Mononuclear cell (primary cell): ENCODE data around the gene KIF18B. TPM values are rescaled to one million over a fixed set of nuclear protein-coding genes. Genes with fewer than 3 reads are reported as not detected.
A peak's percentile ranks its signal among the peaks of the same experiment; 100 is the strongest.
"Not testable (repeated sequence)": the region's sequence is repeated elsewhere in the genome, so short reads cannot be mapped to it uniquely, and the experiment has no call there.

Source experiments
- H3K27me3 ChIP-seq: 2 replicates; pipeline ENCODE4 v1.6.0; 2011; ENCODE audit warnings: low read length, control low read depth; ENCODE audit not compliant: insufficient read depth
- H3K4me1 ChIP-seq: 2 replicates; pipeline ENCODE4 v1.5.1; 2011; ENCODE audit warnings: mild to moderate bottlenecking, low read length, control low read depth; ENCODE audit not compliant: insufficient read depth
- H3K4me3 ChIP-seq: 2 replicates; pipeline ENCODE4 v1.5.1; 2011; ENCODE audit warnings: mild to moderate bottlenecking, low read length, moderate library complexity
- H3K9me3 ChIP-seq: 2 replicates; pipeline ENCODE4 v1.5.1; 2011; ENCODE audit warnings: low read depth, mild to moderate bottlenecking, control low read depth, low read length
- total RNA-seq: library from RNA; depleted of rRNA; stranded (reverse); fragments of >200 nt; gene quantifications from one replicate; pipeline ENCODE4 v1.2.3, GENCODE V29; 2012

KIF18B gene
- total RNA-seq, 1 donor: 0.10 TPM

GRCh38 chr17:44959821-44960531 lies 12.4 kb upstream of the KIF18B start:
- no peaks in the 10 kb centered on the region for H3K9me3 ChIP-seq
- no peaks in the 10 kb centered on the region for H3K4me1 ChIP-seq
- H3K4me3 ChIP-seq: no peak overlapping the region
- H3K27me3 ChIP-seq: peaks cover 26% of the 10 kb centered on the region

DNA sequence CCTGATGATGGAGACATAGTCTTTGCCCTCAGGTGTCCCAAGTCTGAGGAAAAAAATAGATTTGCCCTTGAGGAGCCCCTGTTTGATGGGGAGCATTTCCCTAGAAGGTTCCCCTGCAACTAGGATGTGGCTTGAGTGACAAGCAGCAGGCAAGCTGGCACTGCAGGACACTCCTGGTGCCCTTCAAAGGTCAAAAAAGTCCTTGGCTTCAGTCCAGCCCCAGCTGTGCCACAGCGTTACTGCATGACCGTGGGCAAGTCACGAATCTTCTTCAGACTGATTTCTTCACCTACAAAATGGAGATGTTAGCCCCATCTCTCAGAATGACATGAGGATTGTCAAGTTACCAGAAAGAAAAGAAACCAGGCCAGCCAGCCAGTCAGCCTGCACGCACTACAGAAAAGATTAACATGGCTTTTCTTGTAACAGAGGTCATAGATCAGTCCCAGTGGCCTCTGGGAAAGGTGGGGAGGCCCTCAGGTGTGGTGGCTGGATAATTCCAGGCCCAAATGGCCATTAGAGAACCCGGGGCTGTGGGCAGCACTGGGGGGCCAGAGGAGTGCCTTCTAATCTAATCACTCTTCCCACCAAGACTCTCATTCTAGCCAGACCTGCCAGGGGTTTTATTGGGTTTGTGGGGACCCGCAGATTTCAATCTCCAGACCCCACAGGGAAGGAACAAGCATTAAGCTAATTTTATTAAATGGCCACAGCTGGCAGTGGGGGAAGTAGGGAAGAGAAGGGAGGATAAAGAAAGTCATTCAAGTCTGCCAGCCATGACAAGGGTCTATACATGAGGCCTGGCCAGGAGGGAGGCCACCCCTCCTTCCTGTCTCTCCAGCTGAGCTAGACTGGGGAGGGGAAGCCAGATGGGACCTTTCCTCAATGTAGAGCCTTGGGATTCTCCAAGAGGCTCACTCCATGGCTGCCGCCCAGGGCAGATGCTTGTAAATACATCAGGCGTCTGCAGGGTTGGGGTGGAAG lies 9.7 kb upstream of the KIF18B start:
- Histone ChIP-seq H3K9me3 (no peaks in the 10 kb centered on the region), H3K27me3 (peaks cover 22% of the 10 kb centered on the region), H3K4me3 (no peak overlapping the region), H3K4me1 (no peaks in the 10 kb centered on the region)

DNA sequence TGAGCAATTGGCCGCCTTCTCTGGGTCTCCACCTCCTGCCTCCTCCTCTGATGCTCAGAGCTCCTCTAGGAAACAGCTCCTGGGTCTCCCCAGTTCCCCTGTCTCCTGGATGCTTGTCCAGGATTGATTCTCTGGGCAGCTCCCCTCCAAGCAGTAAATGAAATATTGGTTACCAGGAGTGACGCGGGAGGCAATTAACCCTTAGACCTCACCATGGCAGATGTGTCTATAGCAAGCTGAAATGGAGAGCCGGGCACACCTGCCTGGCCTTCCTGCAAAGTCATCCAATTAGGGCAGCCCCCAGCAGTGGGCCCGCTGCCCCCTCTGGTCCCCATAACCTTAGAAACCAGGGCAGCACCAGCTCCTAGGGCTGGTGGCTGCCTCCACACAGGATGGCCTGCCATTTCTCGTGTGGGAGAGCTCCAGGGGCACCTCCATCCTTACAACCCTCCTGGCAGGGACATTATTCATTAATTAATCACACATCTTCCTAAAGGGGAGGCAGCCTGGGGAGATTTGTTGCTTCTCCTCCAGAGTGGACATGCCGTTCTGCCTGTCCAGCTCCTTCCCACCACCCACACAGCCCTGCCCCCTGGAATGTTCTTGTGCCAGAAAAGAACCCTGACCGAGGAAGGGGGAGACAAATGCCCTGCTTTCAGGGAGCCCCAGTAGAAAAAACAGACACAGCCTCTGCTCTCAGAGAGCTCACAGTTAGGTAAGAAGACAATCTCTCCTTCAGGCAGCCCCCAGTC lies 8.3 kb upstream of the KIF18B start:
- no peaks in the 10 kb centered on the region for H3K4me1 ChIP-seq
- no peak overlapping the region for H3K4me3 ChIP-seq
- no peaks in the 10 kb centered on the region for H3K9me3 ChIP-seq
- H3K27me3 ChIP-seq: peaks cover 20% of the 10 kb centered on the region

GRCh38 chr17:44952946-44953475 lies 5.4 kb upstream of the KIF18B start:
- Histone ChIP-seq H3K4me1 (peaks cover 3% of the 10 kb centered on the region), H3K9me3 (no peaks in the 10 kb centered on the region), H3K4me3 (no peak overlapping the region)

GRCh38 chr17:44948315-44948795 lies 782 bp upstream of the KIF18B start:
- Histone ChIP-seq H3K9me3 (no peaks in the 10 kb centered on the region), H3K27me3 (no peaks in the 10 kb centered on the region), H3K4me3 (peak overlapping the region; percentile 47), H3K4me1 (peaks cover 14% of the 10 kb centered on the region)

More at GRCh38 chr17:44952946-44953475, 5.4 kb upstream of the KIF18B start:
- no peaks in the 10 kb centered on the region for H3K27me3 ChIP-seq

DNA sequence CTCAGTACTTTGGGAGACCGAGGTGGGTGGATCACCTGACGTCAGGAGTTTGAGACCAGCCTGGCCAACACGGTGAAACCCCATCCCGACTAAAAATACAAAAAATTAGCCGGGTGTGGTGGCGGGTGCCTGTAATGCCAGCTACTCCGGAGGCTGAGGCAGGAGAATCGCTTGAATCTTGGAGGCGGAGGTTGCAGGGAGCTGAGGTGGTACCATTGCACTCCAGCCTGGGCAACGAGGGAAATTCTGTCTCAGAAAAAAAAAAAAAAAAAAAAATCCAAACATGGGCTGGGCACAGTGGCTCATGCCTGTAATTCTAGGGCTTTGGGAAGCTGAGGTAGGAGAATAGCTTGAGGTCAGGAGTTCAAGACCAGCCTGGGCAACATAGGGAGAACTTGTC lies 1.9 kb downstream of the KIF18B start:
- not testable (repeated sequence) for H3K27me3 ChIP-seq, H3K4me3 ChIP-seq, H3K9me3 ChIP-seq
- H3K4me1 ChIP-seq: peaks cover 14% of the 10 kb centered on the region

DNA sequence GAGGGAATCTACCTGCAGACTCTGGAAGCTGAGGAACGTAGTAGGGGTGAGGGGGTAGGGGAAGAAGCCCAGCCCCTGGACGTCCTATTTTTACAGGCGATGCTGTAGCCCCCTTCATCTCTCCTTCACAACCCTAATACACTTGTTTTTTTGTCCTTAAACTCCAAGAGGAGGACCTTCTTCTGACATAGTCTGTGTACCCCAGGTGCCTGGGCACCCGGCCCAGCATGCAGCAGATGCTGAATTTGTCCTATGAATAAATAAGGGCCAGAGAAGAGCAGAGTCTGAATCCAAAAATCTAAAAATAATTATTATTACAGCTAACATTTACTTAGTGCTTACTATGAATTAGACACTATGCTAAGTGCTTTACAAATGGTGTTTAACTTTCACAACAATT lies 5.1 kb downstream of the KIF18B start:
- Histone ChIP-seq H3K4me3 (no peak overlapping the region), H3K27me3 (no peaks in the 10 kb centered on the region), H3K4me1 (peaks cover 10% of the 10 kb centered on the region), H3K9me3 (no peaks in the 10 kb centered on the region)

GRCh38 chr17:44941712-44942331 lies 5.8 kb downstream of the KIF18B start:
- Histone ChIP-seq H3K4me1 (peaks cover 4% of the 10 kb centered on the region), H3K4me3 (no peak overlapping the region), H3K9me3 (no peaks in the 10 kb centered on the region), H3K27me3 (no peaks in the 10 kb centered on the region)

DNA sequence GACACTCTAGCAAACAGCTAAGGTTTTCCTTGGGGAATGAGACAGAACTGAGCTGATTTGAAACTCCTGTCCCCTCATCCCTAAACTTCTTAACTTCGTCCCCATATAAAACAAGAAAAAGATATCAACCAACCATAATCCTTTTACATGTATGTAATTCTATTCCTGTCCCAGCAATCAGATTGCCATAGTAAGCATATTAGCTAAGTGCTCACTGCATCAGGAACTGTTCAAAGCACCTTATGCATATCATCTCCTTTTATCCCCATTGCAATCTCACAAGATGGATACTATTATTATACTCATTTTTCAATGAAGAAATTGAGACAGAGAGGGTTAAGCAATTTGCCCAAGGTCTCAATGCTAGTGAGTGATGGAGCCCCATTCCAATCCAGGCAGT lies 6.8 kb downstream of the KIF18B start:
- H3K4me3 ChIP-seq: no peak overlapping the region
- H3K27me3 ChIP-seq: no peaks in the 10 kb centered on the region
- H3K4me1 ChIP-seq: no peaks in the 10 kb centered on the region
- H3K9me3 ChIP-seq: no peaks in the 10 kb centered on the region

DNA sequence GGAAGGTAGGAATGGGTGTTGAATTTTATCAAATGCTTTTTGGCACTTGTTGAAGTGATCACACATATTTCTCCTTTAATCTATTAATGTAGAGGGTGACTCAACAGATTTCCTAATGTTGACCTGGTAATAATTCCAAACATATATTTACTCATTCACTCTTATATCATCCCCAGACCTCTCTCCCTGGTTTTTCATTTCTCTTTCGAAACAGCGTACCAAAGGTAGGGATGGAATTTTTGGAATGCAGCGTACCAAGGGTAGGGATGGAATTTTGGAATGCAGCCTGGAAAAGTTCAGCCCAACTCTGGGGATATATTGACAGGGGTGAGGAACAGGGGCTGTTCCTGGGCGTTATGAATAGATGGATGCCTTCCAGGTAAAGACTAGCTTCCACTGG lies 7.3 kb downstream of the KIF18B start:
- no peaks in the 10 kb centered on the region for H3K9me3 ChIP-seq
- H3K4me3 ChIP-seq: no peak overlapping the region
- H3K4me1 ChIP-seq: no peaks in the 10 kb centered on the region
- no peaks in the 10 kb centered on the region for H3K27me3 ChIP-seq

DNA sequence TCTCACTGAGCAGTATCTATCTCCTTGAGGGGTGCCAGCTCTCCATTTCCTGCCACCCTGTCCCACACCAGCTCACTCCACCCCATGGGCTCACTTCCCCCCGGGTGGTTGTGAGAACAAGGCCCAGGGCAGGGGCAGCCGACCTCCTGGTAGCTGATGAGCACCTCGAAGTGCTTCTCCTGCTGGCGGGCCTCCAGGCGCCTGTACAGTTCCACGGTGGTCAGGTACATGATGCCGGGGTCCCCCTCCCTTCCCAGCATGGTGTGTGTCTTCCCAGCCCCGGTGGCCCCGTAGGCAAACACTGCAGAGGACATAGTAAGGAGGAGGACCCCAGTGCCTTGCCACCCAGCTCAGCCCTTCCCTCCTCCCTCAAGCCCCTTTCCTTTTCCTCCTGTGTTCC lies 12.5 kb downstream of the KIF18B start:
- Histone ChIP-seq H3K4me3 (no peak overlapping the region), H3K9me3 (no peaks in the 10 kb centered on the region), H3K4me1 (no peaks in the 10 kb centered on the region)

GRCh38 chr17:44934745-44935105 lies 12.8 kb downstream of the KIF18B start:
- Histone ChIP-seq H3K4me3 (no peak overlapping the region), H3K4me1 (no peaks in the 10 kb centered on the region), H3K27me3 (no peaks in the 10 kb centered on the region), H3K9me3 (no peaks in the 10 kb centered on the region)

More for the DNA sequence above, 12.5 kb downstream of the KIF18B start:
- no peaks in the 10 kb centered on the region for H3K27me3 ChIP-seq

- H3K9me3 ChIP-seq: no peaks in the 10 kb centered on the region
- H3K4me3 ChIP-seq: no peak overlapping the region
- no peaks in the 10 kb centered on the region for H3K4me1 ChIP-seq
- no peaks in the 10 kb centered on the region for H3K27me3 ChIP-seq
Observed at GRCh38 chr17:44933824-44934744, 13.5 kb downstream of the KIF18B start.

DNA sequence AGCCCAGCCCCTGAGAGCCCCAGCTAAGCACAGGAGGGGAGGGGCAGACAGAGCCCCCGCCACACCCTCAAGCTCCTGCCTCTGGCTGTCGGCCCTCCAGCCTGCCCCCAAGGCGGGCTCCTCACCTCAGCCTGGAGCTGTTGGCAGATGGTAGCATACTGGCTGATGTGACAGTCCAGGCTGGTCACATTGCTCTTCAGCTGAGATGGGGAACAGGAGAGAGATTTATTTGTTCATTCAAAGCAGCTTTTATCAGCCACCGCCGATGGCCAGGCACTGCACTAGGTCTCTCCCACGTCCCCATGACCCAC lies 14.8 kb downstream of the KIF18B start:
- H3K9me3 ChIP-seq: no peaks in the 10 kb centered on the region
- H3K4me3 ChIP-seq: no peak overlapping the region
- no peaks in the 10 kb centered on the region for H3K4me1 ChIP-seq
- no peaks in the 10 kb centered on the region for H3K27me3 ChIP-seq
